Renal pelvis (tissue), 4 donors: Measurements from ENCODE around the gene JAZF1. TPM values are rescaled to one million over a fixed set of nuclear protein-coding genes. Genes with fewer than 3 reads are reported as not detected.

ENCODE experiments used
- DNase-seq: peaks from one replicate; pipeline ENCODE4 v3.0.0-alpha.2; 2013
- polyA plus RNA-seq, 3 donors: library from polyadenylated mRNA; unstranded; fragments of 120-200 nt; gene quantifications; one replicate each; pipeline ENCODE4 v1.2.1, GENCODE V29; 2013; ENCODE audit not compliant: insufficient read length in 3 of 3

JAZF1 gene
- polyA plus RNA-seq, 3 donors = 9.9 to 11.0 (median 10.9) TPM

- no peak for DNase-seq
Observed at GRCh38 chr7:27835376-27835775, 345.2 kb downstream of the JAZF1 start.

- DNase-seq = no peak
Observed at GRCh38 chr7:27834179-27834921, 346.2 kb downstream of the JAZF1 start.

GRCh38 chr7:27826357-27826756 lies 354.2 kb downstream of the JAZF1 start:
- no peak for DNase-seq

GRCh38 chr7:27825891-27826290 lies 354.7 kb downstream of the JAZF1 start:
- no peak for DNase-seq

- DNase-seq = no peak
Observed at GRCh38 chr7:27822245-27822644, 358.4 kb downstream of the JAZF1 start.

- DNase-seq = no peak
Observed at GRCh38 chr7:27812706-27813105, 367.9 kb downstream of the JAZF1 start.

- no peak for DNase-seq
Observed at GRCh38 chr7:27810186-27810585, 370.4 kb downstream of the JAZF1 start.

GRCh38 chr7:27808626-27809025 lies 372.0 kb downstream of the JAZF1 start:
- DNase-seq = no peak

- DNase-seq = no peak
Observed at GRCh38 chr7:27804139-27804538, 376.5 kb downstream of the JAZF1 start.

- no peak for DNase-seq
Observed at GRCh38 chr7:27802999-27803398, 377.6 kb downstream of the JAZF1 start.

- no peak for DNase-seq
Observed at GRCh38 chr7:27799212-27799611, 381.4 kb downstream of the JAZF1 start.

GRCh38 chr7:27795977-27796376 lies 384.6 kb downstream of the JAZF1 start:
- DNase-seq = no peak

- DNase-seq = no peak
Observed at GRCh38 chr7:27793780-27794179, 386.8 kb downstream of the JAZF1 start.

GRCh38 chr7:27788437-27788836 lies 392.2 kb downstream of the JAZF1 start:
- no peak for DNase-seq

- peak; percentile 27 for DNase-seq
Observed at GRCh38 chr7:27784399-27785053, 396.1 kb downstream of the JAZF1 start.

GRCh38 chr7:27782849-27783248 lies 397.7 kb downstream of the JAZF1 start:
- DNase-seq = no peak

- DNase-seq = no peak
Observed at GRCh38 chr7:27781188-27781587, 399.4 kb downstream of the JAZF1 start.

Other genes with a start within 250 kb of the JAZF1 start
- gene CREB5, start 231.7 kb upstream of the JAZF1 start, polyA plus RNA-seq = 10 to 100 TPM; 11.0 to 11.9 (median 11.6) TPM